ENCODE measurements around the gene COL4A6.

DNA sequence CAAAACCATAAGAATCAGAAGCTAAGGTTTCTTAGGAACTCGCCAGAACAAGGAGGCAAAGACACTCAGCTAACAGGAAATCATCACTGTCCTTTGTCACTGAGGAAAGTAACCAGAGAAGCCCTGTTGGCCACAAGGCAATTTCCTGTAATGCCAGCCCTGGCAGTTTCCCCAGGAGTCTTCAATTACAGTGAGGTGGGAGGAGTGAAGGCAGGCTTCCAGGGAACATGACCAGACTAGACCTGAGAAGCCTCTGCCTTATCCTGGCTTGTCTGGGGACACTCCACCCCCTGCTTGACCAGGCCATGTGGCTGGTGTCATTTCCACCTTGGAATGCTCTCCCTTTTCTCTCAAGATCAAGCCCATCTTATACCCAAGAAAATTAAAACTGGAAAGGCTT is 125.3 kb downstream of the COL4A6 start:
- TF ChIP-seq, protein P1, sequence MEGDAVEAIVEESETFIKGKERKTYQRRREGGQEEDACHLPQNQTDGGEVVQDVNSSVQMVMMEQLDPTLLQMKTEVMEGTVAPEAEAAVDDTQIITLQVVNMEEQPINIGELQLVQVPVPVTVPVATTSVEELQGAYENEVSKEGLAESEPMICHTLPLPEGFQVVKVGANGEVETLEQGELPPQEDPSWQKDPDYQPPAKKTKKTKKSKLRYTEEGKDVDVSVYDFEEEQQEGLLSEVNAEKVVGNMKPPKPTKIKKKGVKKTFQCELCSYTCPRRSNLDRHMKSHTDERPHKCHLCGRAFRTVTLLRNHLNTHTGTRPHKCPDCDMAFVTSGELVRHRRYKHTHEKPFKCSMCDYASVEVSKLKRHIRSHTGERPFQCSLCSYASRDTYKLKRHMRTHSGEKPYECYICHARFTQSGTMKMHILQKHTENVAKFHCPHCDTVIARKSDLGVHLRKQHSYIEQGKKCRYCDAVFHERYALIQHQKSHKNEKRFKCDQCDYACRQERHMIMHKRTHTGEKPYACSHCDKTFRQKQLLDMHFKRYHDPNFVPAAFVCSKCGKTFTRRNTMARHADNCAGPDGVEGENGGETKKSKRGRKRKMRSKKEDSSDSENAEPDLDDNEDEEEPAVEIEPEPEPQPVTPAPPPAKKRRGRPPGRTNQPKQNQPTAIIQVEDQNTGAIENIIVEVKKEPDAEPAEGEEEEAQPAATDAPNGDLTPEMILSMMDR (IDR thresholded peaks at IDR 0.05) = no peak
- no peak for TF ChIP-seq POLR2A (IDR thresholded peaks at IDR 0.05)
